ENCODE data around the gene FUT4.
"Not testable (repeated sequence)": the region's sequence is repeated elsewhere in the genome, so short reads cannot be mapped to it uniquely, and the experiment has no call there.

FUT4 gene

DNA sequence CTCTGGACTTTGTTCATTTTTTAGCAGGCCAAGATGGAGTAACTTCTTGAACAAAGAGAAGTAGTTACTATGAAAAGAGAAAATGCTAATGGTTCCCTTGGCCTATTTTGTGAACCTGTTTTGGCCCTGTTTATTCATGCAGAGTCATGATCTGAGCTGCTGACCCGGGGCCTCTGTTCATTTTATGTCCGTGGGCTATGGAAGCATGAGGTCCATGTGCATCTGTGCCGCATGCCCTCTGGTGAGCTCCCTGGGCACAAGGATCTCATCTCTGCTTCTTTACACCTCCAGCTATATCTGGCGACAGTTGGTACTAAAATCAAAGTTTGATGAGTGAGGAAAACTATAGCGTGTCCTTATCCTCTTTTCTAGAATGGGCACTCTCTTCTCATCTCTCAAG is 24.5 kb downstream of the FUT4 start:
- no peaks in the 10 kb centered on the region for H3K9me3 ChIP-seq (ENCODE audit: control insufficient read depth, insufficient read depth, low read length)
- no peak overlapping the region for H3K9ac ChIP-seq (ENCODE audit: low read depth, low read length)
- no peaks in the 10 kb centered on the region for H3K36me3 ChIP-seq (ENCODE audit: insufficient read depth, low read length)
- H3K4me1 ChIP-seq (ENCODE audit: insufficient read depth, low read length): peaks cover 7% of the 10 kb centered on the region

DNA sequence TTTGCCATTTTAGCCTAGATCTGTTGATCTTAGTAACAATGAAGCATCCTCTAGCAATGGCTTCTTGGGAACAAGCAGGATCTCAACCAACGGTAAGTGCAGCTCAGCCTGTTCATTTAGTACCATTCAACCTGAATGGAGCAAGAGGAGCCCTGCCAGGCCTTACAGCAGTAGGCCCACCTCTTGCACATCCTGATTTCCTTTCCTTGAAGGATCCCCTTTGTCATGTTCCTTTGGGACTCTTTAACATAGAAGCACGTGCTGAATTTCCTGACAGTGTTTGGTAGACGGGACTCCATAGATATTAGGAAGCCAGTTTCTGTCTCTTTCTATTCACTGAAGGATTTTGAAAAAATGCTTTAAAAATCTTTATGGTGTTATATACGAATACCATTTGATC is 25.0 kb downstream of the FUT4 start:
- no peaks in the 10 kb centered on the region for H3K36me3 ChIP-seq (ENCODE audit: insufficient read depth, low read length)
- H3K9ac ChIP-seq (ENCODE audit: low read depth, low read length): no peak overlapping the region
- no peaks in the 10 kb centered on the region for H3K9me3 ChIP-seq (ENCODE audit: control insufficient read depth, insufficient read depth, low read length)
- H3K4me1 ChIP-seq (ENCODE audit: insufficient read depth, low read length): peaks cover 1% of the 10 kb centered on the region

- H3K9ac ChIP-seq (ENCODE audit: low read depth, low read length); H3K36me3 ChIP-seq (ENCODE audit: insufficient read depth, low read length); H3K4me1 ChIP-seq (ENCODE audit: insufficient read depth, low read length); H3K9me3 ChIP-seq (ENCODE audit: control insufficient read depth, insufficient read depth, low read length): not testable (repeated sequence)
Measured at GRCh38 chr11:94572975-94573374, 29.3 kb downstream of the FUT4 start.

DNA sequence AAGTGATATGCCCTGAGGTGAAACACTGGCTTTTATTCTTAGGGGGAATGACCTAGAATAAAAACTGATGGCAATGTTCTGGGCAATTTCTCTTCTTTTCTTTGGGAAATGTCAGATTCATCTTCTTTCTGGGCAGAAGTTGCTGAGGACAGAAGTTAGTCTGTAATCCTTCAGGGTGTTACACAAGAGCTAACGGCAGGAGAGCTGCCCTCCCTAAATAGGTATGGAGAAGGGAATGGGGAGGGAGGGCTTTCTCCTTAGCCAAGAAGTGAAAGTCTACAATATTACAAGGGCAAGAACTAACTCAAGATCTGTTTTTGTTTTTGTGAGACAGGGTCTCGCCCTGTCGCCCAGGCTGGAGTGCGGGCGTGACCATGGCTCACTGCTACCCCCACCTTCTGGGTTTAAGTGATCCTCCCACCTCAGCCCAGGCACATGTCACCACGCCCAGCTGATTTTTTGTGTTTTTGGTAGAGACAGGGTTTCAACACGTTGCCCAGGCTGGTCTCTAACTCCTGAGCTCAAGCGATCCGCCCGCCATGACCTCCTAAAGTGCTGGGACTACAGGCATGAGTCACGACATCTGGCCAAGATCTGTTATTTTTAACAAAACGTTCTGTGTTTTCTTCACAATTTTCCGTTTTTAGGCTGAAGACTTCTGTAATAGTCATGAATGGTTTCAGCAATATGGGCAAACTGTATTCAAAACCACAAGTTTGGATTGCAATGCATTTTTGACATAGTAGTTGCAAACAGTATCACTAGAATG is 30.7 kb downstream of the FUT4 start:
- Histone ChIP-seq H3K36me3 (ENCODE audit: insufficient read depth, low read length) (no peaks in the 10 kb centered on the region), H3K9ac (ENCODE audit: low read depth, low read length) (no peak overlapping the region), H3K9me3 (ENCODE audit: control insufficient read depth, insufficient read depth, low read length) (no peaks in the 10 kb centered on the region), H3K4me1 (ENCODE audit: insufficient read depth, low read length) (no peaks in the 10 kb centered on the region)

DNA sequence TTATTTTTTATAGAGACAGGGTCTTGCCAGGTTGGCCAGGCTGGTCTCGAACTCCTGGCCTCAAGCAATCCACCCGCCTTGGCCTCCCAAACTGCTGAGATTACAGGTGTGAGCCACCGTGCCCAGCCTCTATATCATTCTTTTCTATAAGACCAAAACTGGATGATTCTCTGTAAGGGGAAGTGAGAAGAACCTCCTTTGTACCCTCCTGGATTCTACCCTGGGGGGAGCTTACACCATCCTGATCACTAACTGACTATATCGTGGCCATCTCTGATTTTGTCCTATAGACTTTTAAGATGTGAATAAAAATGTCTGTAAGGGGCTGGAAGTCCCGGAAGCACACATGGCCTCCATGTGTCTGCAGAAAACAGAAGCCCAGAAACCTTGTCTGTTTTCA is 32.6 kb downstream of the FUT4 start:
- Histone ChIP-seq H3K36me3 (ENCODE audit: insufficient read depth, low read length) (no peaks in the 10 kb centered on the region), H3K4me1 (ENCODE audit: insufficient read depth, low read length) (no peaks in the 10 kb centered on the region), H3K9me3 (ENCODE audit: control insufficient read depth, insufficient read depth, low read length) (no peaks in the 10 kb centered on the region), H3K9ac (ENCODE audit: low read depth, low read length) (no peak overlapping the region)

DNA sequence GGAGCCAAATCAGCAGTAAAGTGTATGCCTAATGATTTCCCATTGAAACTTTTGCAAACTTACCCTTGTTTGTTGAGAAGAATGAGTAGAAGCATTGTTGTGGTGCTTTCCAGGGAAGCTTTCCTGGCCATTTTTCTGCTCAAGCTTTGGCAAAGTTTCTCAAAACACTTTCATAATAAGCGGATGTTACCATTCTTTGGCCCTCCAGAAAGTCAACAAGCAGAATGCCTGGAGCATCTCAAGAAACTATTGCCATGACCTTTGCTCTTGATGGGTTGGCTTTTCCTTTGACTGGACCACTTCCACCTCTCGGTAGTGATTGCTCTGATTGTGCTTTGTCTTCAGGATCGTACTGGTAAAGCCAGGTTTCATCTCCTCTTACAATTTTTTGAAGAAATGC is 34.1 kb downstream of the FUT4 start:
- Histone ChIP-seq H3K36me3 (ENCODE audit: insufficient read depth, low read length) (no peaks in the 10 kb centered on the region), H3K9ac (ENCODE audit: low read depth, low read length) (no peak overlapping the region), H3K4me1 (ENCODE audit: insufficient read depth, low read length) (no peaks in the 10 kb centered on the region), H3K9me3 (ENCODE audit: control insufficient read depth, insufficient read depth, low read length) (no peaks in the 10 kb centered on the region)

DNA sequence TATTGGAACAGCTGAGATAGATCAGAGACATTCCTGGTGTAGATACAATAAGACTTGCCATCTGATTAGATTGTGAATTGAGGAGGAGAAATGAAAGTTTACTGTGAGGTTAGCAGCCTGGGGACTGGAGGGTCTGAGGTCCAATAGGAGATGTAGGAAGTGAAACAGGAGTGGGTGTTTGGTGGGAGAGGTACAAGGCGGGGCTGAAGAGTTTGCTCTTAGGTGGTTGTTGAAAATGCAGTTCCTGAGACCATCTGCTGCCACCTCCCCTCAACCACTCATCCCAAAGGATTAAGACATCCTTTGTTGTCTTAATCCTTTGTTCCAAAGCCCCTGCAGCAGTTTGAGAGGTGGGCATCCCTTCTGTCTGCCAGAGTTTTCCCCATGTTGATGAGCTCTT is 38.2 kb downstream of the FUT4 start:
- no peaks in the 10 kb centered on the region for H3K9me3 ChIP-seq (ENCODE audit: control insufficient read depth, insufficient read depth, low read length)
- H3K9ac ChIP-seq (ENCODE audit: low read depth, low read length): no peak overlapping the region
- H3K4me1 ChIP-seq (ENCODE audit: insufficient read depth, low read length): no peaks in the 10 kb centered on the region
- H3K36me3 ChIP-seq (ENCODE audit: insufficient read depth, low read length): no peaks in the 10 kb centered on the region

GRCh38 chr11:94583213-94583865 is 39.6 kb downstream of the FUT4 start:
- Histone ChIP-seq H3K4me1 (ENCODE audit: insufficient read depth, low read length) (no peaks in the 10 kb centered on the region), H3K36me3 (ENCODE audit: insufficient read depth, low read length) (no peaks in the 10 kb centered on the region), H3K9ac (ENCODE audit: low read depth, low read length) (no peak overlapping the region), H3K9me3 (ENCODE audit: control insufficient read depth, insufficient read depth, low read length) (no peaks in the 10 kb centered on the region)

DNA sequence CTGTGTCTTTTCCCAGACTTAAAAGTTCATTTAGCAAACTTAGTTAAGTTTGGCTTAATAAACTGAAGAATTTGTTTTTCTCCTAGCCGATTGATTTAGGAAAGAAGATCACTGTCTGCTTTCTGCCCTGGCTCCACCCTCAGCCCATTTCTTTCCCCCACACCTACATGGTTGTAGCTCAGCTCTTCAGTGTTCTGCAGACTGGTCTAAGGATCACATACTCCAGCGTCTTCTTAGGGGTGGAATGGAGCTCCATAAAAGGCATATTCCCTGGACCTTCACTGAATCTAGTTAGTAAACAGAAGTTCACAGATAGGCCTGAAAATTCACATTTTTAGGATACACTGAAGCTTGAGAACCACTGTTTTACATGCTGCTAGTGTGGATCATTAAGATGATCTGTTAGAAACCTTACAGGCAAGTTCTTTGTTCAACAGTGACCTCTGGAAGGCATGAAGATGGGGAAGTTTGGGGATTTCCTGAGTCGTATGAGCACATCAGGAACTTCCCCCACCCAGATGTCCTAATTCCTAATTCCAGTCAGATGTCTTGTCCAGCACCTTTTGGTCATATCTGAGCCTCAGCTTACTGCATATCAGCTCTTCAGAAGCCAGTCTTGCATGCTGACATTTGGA is 40.3 kb downstream of the FUT4 start:
- no peaks in the 10 kb centered on the region for H3K36me3 ChIP-seq (ENCODE audit: insufficient read depth, low read length)
- no peak overlapping the region for H3K9ac ChIP-seq (ENCODE audit: low read depth, low read length)
- no peaks in the 10 kb centered on the region for H3K9me3 ChIP-seq (ENCODE audit: control insufficient read depth, insufficient read depth, low read length)
- no peaks in the 10 kb centered on the region for H3K4me1 ChIP-seq (ENCODE audit: insufficient read depth, low read length)

- no peak overlapping the region for H3K9ac ChIP-seq (ENCODE audit: low read depth, low read length)
- no peaks in the 10 kb centered on the region for H3K9me3 ChIP-seq (ENCODE audit: control insufficient read depth, insufficient read depth, low read length)
- H3K36me3 ChIP-seq (ENCODE audit: insufficient read depth, low read length): no peaks in the 10 kb centered on the region
- H3K4me1 ChIP-seq (ENCODE audit: insufficient read depth, low read length): no peaks in the 10 kb centered on the region
Measured at GRCh38 chr11:94584978-94585377, 41.3 kb downstream of the FUT4 start.

DNA sequence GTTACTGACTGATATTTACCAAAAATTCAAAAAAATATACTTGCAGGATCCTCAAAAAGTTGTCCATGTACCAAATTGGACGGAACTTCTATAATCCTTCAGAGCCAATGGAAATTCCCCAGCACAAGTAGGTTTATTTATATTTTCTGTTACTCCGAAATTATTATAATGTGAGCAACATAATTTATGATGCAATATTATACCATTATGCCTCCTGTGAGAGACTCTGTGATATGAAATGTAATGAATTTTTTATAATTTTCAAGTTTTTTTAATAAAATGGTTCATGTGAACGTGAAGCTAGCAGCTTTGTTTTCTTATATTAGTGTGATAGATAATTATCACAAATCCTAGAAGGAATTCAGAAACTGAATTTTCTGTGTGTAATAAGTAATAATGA is 41.7 kb downstream of the FUT4 start:
- Histone ChIP-seq H3K4me1 (ENCODE audit: insufficient read depth, low read length) (no peaks in the 10 kb centered on the region), H3K9ac (ENCODE audit: low read depth, low read length) (no peak overlapping the region), H3K9me3 (ENCODE audit: control insufficient read depth, insufficient read depth, low read length) (no peaks in the 10 kb centered on the region), H3K36me3 (ENCODE audit: insufficient read depth, low read length) (no peaks in the 10 kb centered on the region)

- Histone ChIP-seq H3K9me3 (ENCODE audit: control insufficient read depth, insufficient read depth, low read length) (no peaks in the 10 kb centered on the region), H3K36me3 (ENCODE audit: insufficient read depth, low read length) (no peaks in the 10 kb centered on the region), H3K9ac (ENCODE audit: low read depth, low read length) (no peak overlapping the region), H3K4me1 (ENCODE audit: insufficient read depth, low read length) (no peaks in the 10 kb centered on the region)
Measured at GRCh38 chr11:94586546-94586945, 42.8 kb downstream of the FUT4 start.

GRCh38 chr11:94586978-94587377 is 43.3 kb downstream of the FUT4 start:
- no peaks in the 10 kb centered on the region for H3K36me3 ChIP-seq (ENCODE audit: insufficient read depth, low read length)
- H3K9ac ChIP-seq (ENCODE audit: low read depth, low read length): no peak overlapping the region
- H3K9me3 ChIP-seq (ENCODE audit: control insufficient read depth, insufficient read depth, low read length): no peaks in the 10 kb centered on the region
- H3K4me1 ChIP-seq (ENCODE audit: insufficient read depth, low read length): no peaks in the 10 kb centered on the region

- Histone ChIP-seq H3K9me3 (ENCODE audit: control insufficient read depth, insufficient read depth, low read length) (no peaks in the 10 kb centered on the region), H3K9ac (ENCODE audit: low read depth, low read length) (no peak overlapping the region), H3K36me3 (ENCODE audit: insufficient read depth, low read length) (no peaks in the 10 kb centered on the region), H3K4me1 (ENCODE audit: insufficient read depth, low read length) (no peaks in the 10 kb centered on the region)
Measured at GRCh38 chr11:94588366-94588942, 44.7 kb downstream of the FUT4 start.
